Liver (tissue), 9 donors: ENCODE measurements around the gene NUP93. TPM values are rescaled to one million over a fixed set of nuclear protein-coding genes. Genes with fewer than 3 reads are reported as not detected.
A peak's percentile ranks its signal among the peaks of the same experiment; 100 is the strongest.

Source experiments
- DNase-seq: peaks from one replicate; pipeline ENCODE4 v3.0.0-alpha.2; 2017; ENCODE audit warnings: low spot score
- H3K27ac ChIP-seq, 2 donors: one replicate each; pipeline ENCODE4 v1.7.0; 2013; ENCODE audit warnings: inconsistent platforms in 2 of 2, low read length in 2 of 2, control low read depth in 1 of 2, low read depth in 1 of 2, mild to moderate bottlenecking in 1 of 2
- H3K27me3 ChIP-seq, 4 donors: one replicate each; pipeline versions ENCODE4 v1.6.1 to v1.7.0; 2013; ENCODE audit warnings: low read length in 3 of 4, inconsistent platforms in 1 of 4, mild to moderate bottlenecking in 1 of 4, moderate library complexity in 1 of 4; ENCODE audit not compliant: control insufficient read depth in 4 of 4, insufficient read depth in 4 of 4
- H3K36me3 ChIP-seq, 4 donors: one replicate each; pipeline versions ENCODE4 v1.6.1 to v1.7.0; 2013; ENCODE audit warnings: low read length in 3 of 4, mild to moderate bottlenecking in 3 of 4, low read depth in 1 of 4, moderate library complexity in 1 of 4; ENCODE audit not compliant: control insufficient read depth in 4 of 4, insufficient read depth in 3 of 4
- H3K4me1 ChIP-seq, 4 donors: one replicate each; pipeline versions ENCODE4 v1.6.1 to v1.7.0; 2013; ENCODE audit warnings: low read length in 3 of 4, mild to moderate bottlenecking in 3 of 4, moderate library complexity in 1 of 4; ENCODE audit not compliant: control insufficient read depth in 4 of 4, insufficient read depth in 4 of 4
- H3K4me3 ChIP-seq, 3 donors: one replicate each; pipeline versions ENCODE4 v1.6.1 to v1.7.0; 2013; ENCODE audit warnings: low read length in 3 of 3, control low read depth in 1 of 3, low read depth in 1 of 3, mild to moderate bottlenecking in 1 of 3
- H3K9ac ChIP-seq, 2 donors: one replicate each; pipeline ENCODE4 v1.7.0; 2013; ENCODE audit warnings: low read length in 2 of 2, mild to moderate bottlenecking in 2 of 2, moderate library complexity in 2 of 2, control low read depth in 1 of 2, low read depth in 1 of 2
- H3K9me3 ChIP-seq, 4 donors: one replicate each; pipeline versions ENCODE4 v1.6.1 to v1.7.0; 2013; ENCODE audit warnings: low read length in 3 of 4; ENCODE audit not compliant: control insufficient read depth in 4 of 4
- EGR1 ChIP-seq, 2 donors: IDR thresholded peaks; 2 replicates each; pipeline ENCODE4 v1.6.1; 2016 to 2018; ENCODE audit warnings: antibody characterized with exemption in 2 of 2, low read depth in 2 of 2
- FOXA1 ChIP-seq: IDR thresholded peaks from 2 replicates; pipeline ENCODE4 v1.6.1; 2016; ENCODE audit warnings: antibody characterized with exemption
- FOXA2 ChIP-seq: IDR thresholded peaks from 2 replicates; pipeline ENCODE4 v1.6.1; 2016; ENCODE audit warnings: antibody characterized with exemption
- GABPA ChIP-seq, 2 donors: IDR thresholded peaks in 1 of 2; conservative IDR thresholded peaks in 1 of 2; 2 replicates each; pipeline ENCODE4 v1.6.1; 2016; ENCODE audit warnings: antibody characterized with exemption in 2 of 2, mild to moderate bottlenecking in 1 of 2, moderate library complexity in 1 of 2
- HNF4A ChIP-seq, 2 donors: conservative IDR thresholded peaks; 2 replicates each; pipeline ENCODE4 v1.6.1; 2016; ENCODE audit warnings: antibody characterized with exemption in 2 of 2, mild to moderate bottlenecking in 2 of 2
- HNF4G ChIP-seq: IDR thresholded peaks from 2 replicates; pipeline ENCODE4 v1.6.1; 2016; ENCODE audit warnings: antibody characterized with exemption
- JUND ChIP-seq, 2 donors: IDR thresholded peaks; 2 replicates each; pipeline ENCODE4 v1.6.1; 2016; ENCODE audit warnings: antibody characterized with exemption in 2 of 2
- NR2F2 ChIP-seq: IDR thresholded peaks from 2 replicates; pipeline ENCODE4 v1.6.1; 2016; ENCODE audit warnings: antibody characterized with exemption
- RAD21 ChIP-seq, 2 donors: IDR thresholded peaks; 2 replicates each; pipeline ENCODE4 v1.6.1; 2016; ENCODE audit warnings: antibody characterized with exemption in 2 of 2, mild to moderate bottlenecking in 2 of 2
- RXRA ChIP-seq, 2 donors: IDR thresholded peaks; 2 replicates each; pipeline ENCODE4 v1.6.1; 2017 to 2018; ENCODE audit warnings: antibody characterized with exemption in 2 of 2, mild to moderate bottlenecking in 1 of 2
- SP1 ChIP-seq: IDR thresholded peaks from 2 replicates; pipeline ENCODE4 v1.6.1; 2018; ENCODE audit warnings: antibody characterized with exemption, mild to moderate bottlenecking
- TAF1 ChIP-seq: conservative IDR thresholded peaks from 2 replicates; pipeline ENCODE4 v1.6.1; 2016; ENCODE audit warnings: antibody characterized with exemption, mild to moderate bottlenecking
- YY1 ChIP-seq: IDR thresholded peaks from 2 replicates; pipeline ENCODE4 v1.6.1; 2016; ENCODE audit warnings: antibody characterized with exemption, mild to moderate bottlenecking
- WGBS: extraction: QIAGEN DNeasy Blood & Tissue Kit; methylation state at CpG from one replicate; pipeline ENCODE4 v1.1.7; 2013; 5-methylcytosine and 5-hydroxymethylcytosine counted together
- polyA plus RNA-seq, 2 donors: library from polyadenylated mRNA; stranded (reverse) in 1 of 2; unstranded in 1 of 2; fragments of 200-250 nt in 1 of 2; fragments of >200 nt in 1 of 2; fragmentation: Nextera tagmentation in 1 of 2; extraction: Ambion mirVana in 1 of 2; gene quantifications; one replicate each; pipeline versions ENCODE4 v1.2.1 to v1.2.3, GENCODE V29; 2013 to 2015
- total RNA-seq, 2 donors: library from RNA; depleted of rRNA; stranded (reverse); fragments of >200 nt; gene quantifications; one replicate each; pipeline ENCODE4 v1.2.3, GENCODE V29; 2014
- TF ChIP-seq, protein P1 (sequence below): IDR thresholded peaks from 2 replicates; pipeline ENCODE4 v1.6.1; 2016; ENCODE audit warnings: antibody characterized with exemption
- TF ChIP-seq, protein P2 (sequence below): fragments of 150-350 bp; IDR thresholded peaks from 2 replicates; pipeline ENCODE4 v1.5.1; 2017; ENCODE audit warnings: improper control_type of control experiment, low read depth, low read length; ENCODE audit not compliant: missing input control
- TF ChIP-seq, protein P3 (sequence below): IDR thresholded peaks from 2 replicates; pipeline ENCODE4 v1.6.1; 2016; ENCODE audit warnings: antibody characterized with exemption, mild to moderate bottlenecking
- TF ChIP-seq, protein P4 (sequence below): IDR thresholded peaks from 2 replicates; pipeline ENCODE4 v1.6.1; 2016; ENCODE audit warnings: antibody characterized with exemption
- TF ChIP-seq, protein P5 (sequence below): IDR thresholded peaks from 2 replicates; pipeline ENCODE4 v1.6.1; 2016; ENCODE audit warnings: antibody characterized with exemption
- donor health status: healthy.
- donor health status: healthy.
- donor health status: healthy.
- donor health status: healthy.
- donor health status: healthy.

Gene NUP93
- total RNA-seq (10 to 100 TPM; 11.3 to 31.8 TPM), polyA plus RNA-seq (1 to 10 TPM; 8.2 to 8.4 TPM)

DNA sequence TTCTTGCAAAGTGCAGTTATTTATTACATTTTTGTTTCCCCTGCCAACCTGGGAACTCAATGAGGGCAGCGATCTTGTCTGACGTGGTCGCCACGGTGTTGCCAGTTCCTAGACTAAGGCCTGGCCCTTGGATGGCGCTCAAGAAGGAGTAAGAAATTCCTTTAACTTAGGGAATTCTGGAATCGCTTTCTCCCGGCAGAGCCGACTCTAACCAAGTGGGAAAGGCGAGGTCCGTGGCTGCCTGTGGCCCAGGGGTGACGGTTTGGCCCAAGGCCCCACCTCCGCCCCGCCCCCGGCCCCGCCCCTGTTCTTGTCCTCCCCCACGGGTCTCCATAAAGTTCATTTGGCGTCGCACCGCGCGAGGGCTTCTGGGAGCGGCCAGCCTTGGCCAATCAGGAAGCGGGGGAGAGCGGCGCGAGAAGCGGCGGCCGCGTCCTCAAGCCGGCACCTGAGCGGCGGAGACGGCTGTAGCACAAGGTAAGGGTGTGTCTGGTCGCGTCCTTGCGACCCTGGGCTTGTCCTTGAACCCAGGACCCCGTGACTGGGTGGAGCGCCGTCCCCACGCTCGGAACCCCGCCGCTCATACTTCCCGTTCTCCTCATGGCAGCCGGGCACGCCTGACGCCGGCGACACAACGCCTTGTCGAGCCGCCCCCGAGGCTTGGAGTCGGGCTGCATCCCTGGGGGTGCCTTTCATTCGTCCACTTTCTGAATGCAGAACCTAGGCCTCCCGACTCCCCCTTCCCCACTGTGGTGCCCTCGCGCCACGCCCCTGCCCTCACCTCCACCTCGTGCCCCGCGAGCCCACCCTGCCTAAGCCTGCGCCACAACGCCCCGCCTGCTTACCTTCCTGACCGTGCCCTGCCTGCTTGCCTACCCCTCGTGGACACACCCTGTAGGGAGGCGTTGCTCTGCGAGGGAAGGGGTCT lies at the start of gene NUP93:
Gene NUP93 (plus strand): TSS at position 395 of the 928 bp plus-strand sequence. CDS start 18,119 bp downstream, outside the sequence.
- H3K27ac ChIP-seq = peak within 1 kb of the TSS; percentile 64 to 78
- H3K4me1 ChIP-seq = peaks cover 0 to 19% (median 14%) of the 10 kb centered on the region in 4 donors
- no peaks in the 10 kb centered on the region for H3K27me3 ChIP-seq
- DNase-seq = peak; percentile 95
- TF ChIP-seq, protein P1, sequence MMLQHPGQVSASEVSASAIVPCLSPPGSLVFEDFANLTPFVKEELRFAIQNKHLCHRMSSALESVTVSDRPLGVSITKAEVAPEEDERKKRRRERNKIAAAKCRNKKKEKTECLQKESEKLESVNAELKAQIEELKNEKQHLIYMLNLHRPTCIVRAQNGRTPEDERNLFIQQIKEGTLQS = no peak
- no peak for TF ChIP-seq EGR1 (IDR thresholded peaks at IDR 0.05; ENCODE audit: low read depth in 2 of 2)
- no peak for TF ChIP-seq HNF4G
- peak; percentile 20 to 42 for TF ChIP-seq RXRA (IDR thresholded peaks at IDR 0.05)
- TF ChIP-seq, protein P2, sequence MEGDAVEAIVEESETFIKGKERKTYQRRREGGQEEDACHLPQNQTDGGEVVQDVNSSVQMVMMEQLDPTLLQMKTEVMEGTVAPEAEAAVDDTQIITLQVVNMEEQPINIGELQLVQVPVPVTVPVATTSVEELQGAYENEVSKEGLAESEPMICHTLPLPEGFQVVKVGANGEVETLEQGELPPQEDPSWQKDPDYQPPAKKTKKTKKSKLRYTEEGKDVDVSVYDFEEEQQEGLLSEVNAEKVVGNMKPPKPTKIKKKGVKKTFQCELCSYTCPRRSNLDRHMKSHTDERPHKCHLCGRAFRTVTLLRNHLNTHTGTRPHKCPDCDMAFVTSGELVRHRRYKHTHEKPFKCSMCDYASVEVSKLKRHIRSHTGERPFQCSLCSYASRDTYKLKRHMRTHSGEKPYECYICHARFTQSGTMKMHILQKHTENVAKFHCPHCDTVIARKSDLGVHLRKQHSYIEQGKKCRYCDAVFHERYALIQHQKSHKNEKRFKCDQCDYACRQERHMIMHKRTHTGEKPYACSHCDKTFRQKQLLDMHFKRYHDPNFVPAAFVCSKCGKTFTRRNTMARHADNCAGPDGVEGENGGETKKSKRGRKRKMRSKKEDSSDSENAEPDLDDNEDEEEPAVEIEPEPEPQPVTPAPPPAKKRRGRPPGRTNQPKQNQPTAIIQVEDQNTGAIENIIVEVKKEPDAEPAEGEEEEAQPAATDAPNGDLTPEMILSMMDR = no peak
- TF ChIP-seq, protein P3, sequence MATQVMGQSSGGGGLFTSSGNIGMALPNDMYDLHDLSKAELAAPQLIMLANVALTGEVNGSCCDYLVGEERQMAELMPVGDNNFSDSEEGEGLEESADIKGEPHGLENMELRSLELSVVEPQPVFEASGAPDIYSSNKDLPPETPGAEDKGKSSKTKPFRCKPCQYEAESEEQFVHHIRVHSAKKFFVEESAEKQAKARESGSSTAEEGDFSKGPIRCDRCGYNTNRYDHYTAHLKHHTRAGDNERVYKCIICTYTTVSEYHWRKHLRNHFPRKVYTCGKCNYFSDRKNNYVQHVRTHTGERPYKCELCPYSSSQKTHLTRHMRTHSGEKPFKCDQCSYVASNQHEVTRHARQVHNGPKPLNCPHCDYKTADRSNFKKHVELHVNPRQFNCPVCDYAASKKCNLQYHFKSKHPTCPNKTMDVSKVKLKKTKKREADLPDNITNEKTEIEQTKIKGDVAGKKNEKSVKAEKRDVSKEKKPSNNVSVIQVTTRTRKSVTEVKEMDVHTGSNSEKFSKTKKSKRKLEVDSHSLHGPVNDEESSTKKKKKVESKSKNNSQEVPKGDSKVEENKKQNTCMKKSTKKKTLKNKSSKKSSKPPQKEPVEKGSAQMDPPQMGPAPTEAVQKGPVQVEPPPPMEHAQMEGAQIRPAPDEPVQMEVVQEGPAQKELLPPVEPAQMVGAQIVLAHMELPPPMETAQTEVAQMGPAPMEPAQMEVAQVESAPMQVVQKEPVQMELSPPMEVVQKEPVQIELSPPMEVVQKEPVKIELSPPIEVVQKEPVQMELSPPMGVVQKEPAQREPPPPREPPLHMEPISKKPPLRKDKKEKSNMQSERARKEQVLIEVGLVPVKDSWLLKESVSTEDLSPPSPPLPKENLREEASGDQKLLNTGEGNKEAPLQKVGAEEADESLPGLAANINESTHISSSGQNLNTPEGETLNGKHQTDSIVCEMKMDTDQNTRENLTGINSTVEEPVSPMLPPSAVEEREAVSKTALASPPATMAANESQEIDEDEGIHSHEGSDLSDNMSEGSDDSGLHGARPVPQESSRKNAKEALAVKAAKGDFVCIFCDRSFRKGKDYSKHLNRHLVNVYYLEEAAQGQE = peak; percentile 75
- peak in 1 of 2 donors; percentile 12 for TF ChIP-seq HNF4A (conservative IDR thresholded peaks at IDR 0.05)
- peak; percentile 58 for TF ChIP-seq TAF1
- TF ChIP-seq YY1 = peak; percentile 76
- TF ChIP-seq, protein P4, sequence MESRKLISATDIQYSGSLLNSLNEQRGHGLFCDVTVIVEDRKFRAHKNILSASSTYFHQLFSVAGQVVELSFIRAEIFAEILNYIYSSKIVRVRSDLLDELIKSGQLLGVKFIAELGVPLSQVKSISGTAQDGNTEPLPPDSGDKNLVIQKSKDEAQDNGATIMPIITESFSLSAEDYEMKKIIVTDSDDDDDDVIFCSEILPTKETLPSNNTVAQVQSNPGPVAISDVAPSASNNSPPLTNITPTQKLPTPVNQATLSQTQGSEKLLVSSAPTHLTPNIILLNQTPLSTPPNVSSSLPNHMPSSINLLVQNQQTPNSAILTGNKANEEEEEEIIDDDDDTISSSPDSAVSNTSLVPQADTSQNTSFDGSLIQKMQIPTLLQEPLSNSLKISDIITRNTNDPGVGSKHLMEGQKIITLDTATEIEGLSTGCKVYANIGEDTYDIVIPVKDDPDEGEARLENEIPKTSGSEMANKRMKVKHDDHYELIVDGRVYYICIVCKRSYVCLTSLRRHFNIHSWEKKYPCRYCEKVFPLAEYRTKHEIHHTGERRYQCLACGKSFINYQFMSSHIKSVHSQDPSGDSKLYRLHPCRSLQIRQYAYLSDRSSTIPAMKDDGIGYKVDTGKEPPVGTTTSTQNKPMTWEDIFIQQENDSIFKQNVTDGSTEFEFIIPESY = no peak
- TF ChIP-seq FOXA1 = no peak
- TF ChIP-seq, protein P5, sequence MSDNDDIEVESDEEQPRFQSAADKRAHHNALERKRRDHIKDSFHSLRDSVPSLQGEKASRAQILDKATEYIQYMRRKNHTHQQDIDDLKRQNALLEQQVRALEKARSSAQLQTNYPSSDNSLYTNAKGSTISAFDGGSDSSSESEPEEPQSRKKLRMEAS = peak; percentile 28
- TF ChIP-seq SP1 = peak; percentile 82
- peak; percentile 24 to 27 for TF ChIP-seq RAD21 (IDR thresholded peaks at IDR 0.05)
- TF ChIP-seq NR2F2 = no peak
- TF ChIP-seq GABPA (IDR thresholded peaks at IDR 0.05 in 1 of 2, conservative IDR thresholded peaks at IDR 0.05 in 1 of 2) = no peak
- no peak for TF ChIP-seq JUND (IDR thresholded peaks at IDR 0.05)
- no peak for TF ChIP-seq FOXA2
- H3K9ac ChIP-seq = peak within 1 kb of the TSS; percentile 56 to 80
- H3K4me3 ChIP-seq = peak within 1 kb of the TSS; percentile 64 to 95 (median 90)
- under 1% methylated on average over 70 of the region's 70 CpGs for WGBS
- no peaks in the 10 kb centered on the region for H3K36me3 ChIP-seq
- H3K9me3 ChIP-seq = no peaks in the 10 kb centered on the region
